Upper lobe of left lung (tissue), 6 donors: ENCODE results near the gene OLIG3. TPM values are rescaled to one million over a fixed set of nuclear protein-coding genes. Genes with fewer than 3 reads are reported as not detected.
A peak's percentile ranks its signal among the peaks of the same experiment; 100 is the strongest.

Source experiments
- ATAC-seq, 2 donors: fragments of 200-7000 bp; cut with Tn5 transposase; one replicate each; pipeline ENCODE4 v1.9.1; 2022; ENCODE audit warnings: mild to moderate bottlenecking in 2 of 2, moderate library complexity in 2 of 2; ENCODE audit not compliant: low FRiP score in 2 of 2
- DNase-seq, 2 donors: peaks; one replicate each; pipeline ENCODE4 v3.0.0-alpha.2; 2019 to 2020
- H3K27ac ChIP-seq, 4 donors: fragments of 200-600 bp; sonication (generic); one replicate each; pipeline ENCODE4 v1.5.1; 2016 to 2019
- H3K27me3 ChIP-seq, 4 donors: fragments of 200-600 bp; sonication (generic); one replicate each; pipeline ENCODE4 v1.5.1; 2017 to 2019
- H3K36me3 ChIP-seq, 4 donors: fragments of 200-600 bp; sonication (generic); one replicate each; pipeline ENCODE4 v1.5.1; 2016 to 2019
- H3K4me1 ChIP-seq, 4 donors: fragments of 200-600 bp; sonication (generic); one replicate each; pipeline ENCODE4 v1.5.1; 2018 to 2019
- H3K4me3 ChIP-seq, 4 donors: fragments of 200-600 bp; sonication (generic); one replicate each; pipeline ENCODE4 v1.5.1; 2017 to 2019; ENCODE audit warnings: mild to moderate bottlenecking in 2 of 4, moderate library complexity in 1 of 4
- H3K9me3 ChIP-seq, 4 donors: fragments of 200-600 bp; sonication (generic); one replicate each; pipeline ENCODE4 v1.5.1; 2018 to 2019
- EP300 ChIP-seq, 4 donors: sonication (generic); formaldehyde crosslinking; IDR thresholded peaks; one replicate each; pipeline ENCODE4 v1.5.1; 2017; ENCODE audit warnings: antibody characterized with exemption in 4 of 4, control low read depth in 2 of 4
- POLR2A ChIP-seq, 4 donors: fragments of 450-650 bp; IDR thresholded peaks; one replicate each; pipeline ENCODE4 v1.5.1; 2016 to 2017; ENCODE audit warnings: antibody characterized with exemption in 4 of 4, mild to moderate bottlenecking in 2 of 4
- POLR2AphosphoS5 ChIP-seq, 2 donors: sonication (generic); formaldehyde crosslinking; IDR thresholded peaks; one replicate each; pipeline ENCODE4 v1.5.1; 2017; ENCODE audit warnings: antibody characterized with exemption in 2 of 2
- WGBS, 2 donors: methylation state at CpG; one replicate each; pipeline ENCODE4 v1.1.5; 2017 to 2018; 5-methylcytosine and 5-hydroxymethylcytosine counted together
- total RNA-seq, 6 donors: library from RNA; depleted of rRNA in 4 of 6; stranded (reverse); fragments of >200 nt in 4 of 6; gene quantifications; one replicate each; pipeline versions ENCODE4 v1.1.0 to v1.2.1, GENCODE V29; 2016 to 2021
- TF ChIP-seq, protein P1 (sequence below), 6 experiments: fragments of 450-650 bp in 4 of 6; fragments of 200-600 bp in 2 of 6; sonication (generic) in 2 of 6; IDR thresholded peaks; one replicate each; pipeline ENCODE4 v1.5.1; 2016 to 2019; ENCODE audit warnings: antibody characterized with exemption in 6 of 6
- donor health status: DM: no; HTN: no; CAD: no; lungs with moderate emphysema.
- donor health status: DM: no; HTN: yes; CAD: no; lungs with severe emphysema.

Gene OLIG3
- total RNA-seq, 6 donors from 2014 or later = not detected

DNA sequence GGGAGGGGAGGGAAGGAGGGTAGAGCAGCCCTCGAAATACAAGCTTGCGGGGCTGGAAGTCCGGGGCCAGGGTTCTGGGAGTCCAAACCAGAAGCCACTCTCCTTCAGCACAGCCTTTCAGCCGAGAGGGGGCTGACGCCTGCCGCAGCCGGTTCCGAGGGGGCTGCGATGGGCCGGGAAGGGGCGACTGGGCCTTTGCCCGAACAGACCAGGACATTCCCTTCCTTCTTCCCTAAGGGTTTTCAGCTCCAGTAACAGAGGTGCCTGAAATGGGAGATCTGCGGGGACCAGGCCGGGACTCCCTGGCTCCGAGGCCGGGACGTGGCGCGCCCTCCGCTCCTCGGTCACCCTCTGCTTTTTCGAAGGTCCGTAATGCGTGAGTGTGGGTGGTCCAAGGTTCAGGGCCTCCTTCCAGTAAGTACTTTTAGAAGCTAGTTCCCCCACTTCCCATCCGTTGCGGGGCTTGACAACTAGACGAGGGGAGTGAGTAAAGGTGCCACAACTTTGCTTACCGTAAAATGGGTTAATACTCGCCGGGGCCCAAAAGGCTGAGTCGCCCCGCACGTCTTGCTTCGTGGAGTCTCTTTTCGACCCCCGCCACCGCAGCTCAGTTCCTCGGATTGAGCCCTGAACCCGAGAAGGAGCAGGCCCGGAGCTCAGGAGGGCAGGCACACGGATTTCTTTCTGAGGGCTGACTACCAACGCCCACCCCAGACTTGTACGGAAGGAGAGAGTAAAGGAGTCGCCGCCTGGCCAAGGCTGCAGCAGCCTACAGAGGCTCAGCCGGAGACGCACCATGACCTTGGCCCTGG is 2.9 kb upstream of the OLIG3 start:
- no peak for TF ChIP-seq POLR2A (IDR thresholded peaks at IDR 0.05)
- TF ChIP-seq, protein P1, sequence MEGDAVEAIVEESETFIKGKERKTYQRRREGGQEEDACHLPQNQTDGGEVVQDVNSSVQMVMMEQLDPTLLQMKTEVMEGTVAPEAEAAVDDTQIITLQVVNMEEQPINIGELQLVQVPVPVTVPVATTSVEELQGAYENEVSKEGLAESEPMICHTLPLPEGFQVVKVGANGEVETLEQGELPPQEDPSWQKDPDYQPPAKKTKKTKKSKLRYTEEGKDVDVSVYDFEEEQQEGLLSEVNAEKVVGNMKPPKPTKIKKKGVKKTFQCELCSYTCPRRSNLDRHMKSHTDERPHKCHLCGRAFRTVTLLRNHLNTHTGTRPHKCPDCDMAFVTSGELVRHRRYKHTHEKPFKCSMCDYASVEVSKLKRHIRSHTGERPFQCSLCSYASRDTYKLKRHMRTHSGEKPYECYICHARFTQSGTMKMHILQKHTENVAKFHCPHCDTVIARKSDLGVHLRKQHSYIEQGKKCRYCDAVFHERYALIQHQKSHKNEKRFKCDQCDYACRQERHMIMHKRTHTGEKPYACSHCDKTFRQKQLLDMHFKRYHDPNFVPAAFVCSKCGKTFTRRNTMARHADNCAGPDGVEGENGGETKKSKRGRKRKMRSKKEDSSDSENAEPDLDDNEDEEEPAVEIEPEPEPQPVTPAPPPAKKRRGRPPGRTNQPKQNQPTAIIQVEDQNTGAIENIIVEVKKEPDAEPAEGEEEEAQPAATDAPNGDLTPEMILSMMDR (IDR thresholded peaks at IDR 0.05) = no peak
- TF ChIP-seq EP300 (IDR thresholded peaks at IDR 0.05) = no peak
- TF ChIP-seq POLR2AphosphoS5 (IDR thresholded peaks at IDR 0.05) = no peak
- Histone ChIP-seq H3K4me3 (peak overlapping the region in 2 of 4 donors; percentile 1 to 30), H3K27ac (no peak overlapping the region), H3K27me3 (peaks cover 0 to 79% (median 48%) of the 10 kb centered on the region in 4 donors), H3K36me3 (no peaks in the 10 kb centered on the region), H3K4me1 (peaks cover 24 to 46% (median 29%) of the 10 kb centered on the region in 4 donors), H3K9me3 (no peaks in the 10 kb centered on the region)
- 8% methylated on average over 22 to 37 of the region's 47 CpGs for WGBS, 2 donors
- DNase-seq (peak in 1 of 2 donors; percentile 82), ATAC-seq (peak in 1 of 2 donors; percentile 14)

DNA sequence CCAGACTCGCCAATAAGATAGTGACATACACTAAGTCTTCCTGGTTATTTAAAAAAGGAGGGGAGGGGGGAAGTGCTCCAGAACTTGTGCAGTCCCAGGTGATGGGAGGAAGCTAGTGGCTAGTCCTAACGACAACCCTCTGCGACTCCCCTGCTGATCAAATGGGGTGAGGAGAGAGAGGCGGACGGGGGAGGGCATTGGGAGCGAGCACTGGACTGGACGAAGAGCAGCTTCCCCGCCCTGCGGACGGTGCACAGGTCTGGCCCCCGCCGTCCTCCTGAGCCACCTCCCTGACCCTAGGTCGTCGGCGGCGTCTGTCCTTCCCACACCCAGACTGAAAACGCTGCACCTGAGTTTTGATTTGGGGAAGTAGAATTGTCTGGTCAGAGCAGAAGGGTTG is 2.2 kb upstream of the OLIG3 start:
- Histone ChIP-seq H3K4me1 (peaks cover 24 to 46% (median 29%) of the 10 kb centered on the region in 4 donors), H3K27me3 (peaks cover 0 to 84% (median 48%) of the 10 kb centered on the region in 4 donors), H3K9me3 (no peaks in the 10 kb centered on the region), H3K27ac (no peak overlapping the region), H3K4me3 (no peak overlapping the region), H3K36me3 (no peaks in the 10 kb centered on the region)
- DNase-seq (peak in 1 of 2 donors; percentile 46), ATAC-seq (no peak)
- WGBS, 2 donors = 12 to 13% methylated on average over 17 of the region's 17 CpGs
- TF ChIP-seq, protein P1 (IDR thresholded peaks at IDR 0.05) = no peak
- TF ChIP-seq POLR2AphosphoS5 (IDR thresholded peaks at IDR 0.05) (no peak), EP300 (IDR thresholded peaks at IDR 0.05) (no peak), POLR2A (IDR thresholded peaks at IDR 0.05) (no peak)

DNA sequence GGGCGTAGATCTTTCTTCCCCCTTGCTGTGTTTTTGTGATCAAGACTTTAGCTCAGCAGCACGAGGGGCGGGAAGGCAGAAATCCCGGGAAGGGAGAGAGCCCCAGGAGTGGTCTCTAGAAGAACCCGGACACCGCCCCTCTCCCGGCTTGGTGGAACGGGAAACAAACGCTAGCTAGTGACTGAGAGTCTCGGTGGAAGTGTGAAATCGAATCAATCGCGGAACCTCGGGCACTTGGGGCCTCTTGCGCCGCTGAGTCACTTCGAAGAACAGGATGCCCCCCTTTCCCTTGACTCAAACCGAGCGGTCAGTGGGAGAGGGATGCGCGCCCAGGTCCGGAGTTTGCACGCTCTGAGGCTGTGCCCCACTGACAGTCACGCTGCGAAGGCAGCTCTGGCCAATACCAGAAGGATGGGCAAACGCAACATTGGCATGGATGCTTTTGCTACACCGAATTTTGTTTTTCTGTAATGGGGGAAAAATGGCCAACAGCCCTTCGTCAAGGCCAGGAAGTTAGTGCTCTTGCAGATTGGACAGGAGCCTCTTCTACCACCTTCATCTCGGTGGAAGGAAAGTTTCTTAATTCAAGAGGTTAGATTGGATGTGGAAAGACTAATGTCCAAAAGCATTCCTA is 1.6 kb upstream of the OLIG3 start:
- TF ChIP-seq EP300 (IDR thresholded peaks at IDR 0.05) (no peak), POLR2A (IDR thresholded peaks at IDR 0.05) (no peak), POLR2AphosphoS5 (IDR thresholded peaks at IDR 0.05) (no peak)
- TF ChIP-seq, protein P1 (IDR thresholded peaks at IDR 0.05) = no peak
- no peak for ATAC-seq
- WGBS, 2 donors = 9% methylated on average over 20 to 29 of the region's 29 CpGs

DNA sequence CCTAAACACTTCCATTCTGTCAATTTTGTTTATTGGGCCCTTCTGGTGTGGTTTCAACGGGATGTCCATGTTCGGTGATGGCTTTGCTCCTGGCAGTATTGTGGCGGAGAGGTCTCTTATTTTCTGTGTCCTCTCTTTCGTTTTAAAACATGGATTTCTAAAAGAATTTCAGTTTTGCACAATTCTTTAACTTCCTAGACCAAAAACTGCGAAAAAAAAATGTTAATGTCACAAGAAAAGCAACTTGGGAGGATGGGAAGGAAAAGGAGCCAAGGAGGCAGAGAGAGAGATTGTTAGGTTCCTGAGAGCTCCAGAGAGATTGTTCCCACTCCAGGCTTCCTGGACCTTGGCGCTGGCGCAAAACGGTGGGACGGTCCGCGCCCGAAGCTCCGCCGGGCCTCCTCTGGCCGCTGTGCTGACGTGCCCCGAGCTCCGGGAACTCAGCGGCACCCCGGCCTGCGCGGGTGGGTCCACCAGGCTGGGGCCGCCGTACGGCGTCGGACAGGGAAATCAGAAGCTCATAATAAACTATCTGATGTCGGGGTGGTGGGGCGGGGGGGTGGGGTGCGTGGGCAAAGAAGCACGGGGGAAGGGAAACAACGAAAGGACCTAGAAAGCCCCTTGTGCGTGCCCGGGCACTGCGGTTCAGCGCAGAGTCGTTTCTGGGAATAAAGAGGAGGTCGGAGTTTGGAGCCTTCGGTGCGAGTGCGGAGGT is 951 bp upstream of the OLIG3 start:
- WGBS, 2 donors = 12 to 15% methylated on average over 40 to 41 of the region's 41 CpGs
- H3K9me3 ChIP-seq = no peaks in the 10 kb centered on the region
- no peak overlapping the region for H3K4me3 ChIP-seq
- DNase-seq (peak in 1 of 2 donors; percentile 79), ATAC-seq (no peak)
- peaks cover 0 to 90% (median 51%) of the 10 kb centered on the region in 4 donors for H3K27me3 ChIP-seq
- TF ChIP-seq POLR2AphosphoS5 (IDR thresholded peaks at IDR 0.05) = no peak
- TF ChIP-seq, protein P1 (IDR thresholded peaks at IDR 0.05) = no peak
- no peak for TF ChIP-seq EP300 (IDR thresholded peaks at IDR 0.05)
- no peak for TF ChIP-seq POLR2A (IDR thresholded peaks at IDR 0.05)
- H3K4me1 ChIP-seq = peaks cover 24 to 46% (median 29%) of the 10 kb centered on the region in 4 donors
- H3K36me3 ChIP-seq = no peaks in the 10 kb centered on the region
- no peak overlapping the region for H3K27ac ChIP-seq

More for the DNA sequence above, 1.6 kb upstream of the OLIG3 start:
- Histone ChIP-seq H3K9me3 (no peaks in the 10 kb centered on the region), H3K36me3 (no peaks in the 10 kb centered on the region), H3K27ac (no peak overlapping the region), H3K4me3 (no peak overlapping the region), H3K27me3 (peaks cover 0 to 89% (median 48%) of the 10 kb centered on the region in 4 donors), H3K4me1 (peaks cover 24 to 46% (median 29%) of the 10 kb centered on the region in 4 donors)
- DNase-seq = no peak
